Measurements from ENCODE around the gene IGFLR1. TPM values are rescaled to one million over a fixed set of nuclear protein-coding genes. Genes with fewer than 3 reads are reported as not detected.

IGFLR1 gene
- total RNA-seq, 4 donors from 2014 or later = 0.87 to 4.8 (median 4.3) TPM

DNA sequence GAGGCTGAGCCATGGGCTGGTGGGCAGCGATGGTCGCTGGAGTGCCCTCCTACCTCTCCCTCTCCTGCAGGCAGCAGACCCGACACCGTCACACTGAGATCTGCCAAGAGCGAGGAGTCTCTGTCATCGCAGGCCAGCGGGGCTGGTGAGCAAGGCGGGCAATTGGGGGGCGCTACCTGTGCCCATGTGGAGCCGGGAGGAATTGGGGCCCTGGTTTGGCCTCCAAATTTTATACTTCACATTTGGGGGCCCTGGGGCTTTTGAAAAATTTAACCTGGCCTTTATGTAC, 43.0 kb upstream of the IGFLR1 start:
- DNase-seq = no peak
- H3K36me3 ChIP-seq = peaks cover 0 to 53% (median 0%) of the 10 kb centered on the region in 3 donors
- intact Hi-C loops (cut with DNase I) = no loop called here
- H3K4me1 ChIP-seq = no peaks in the 10 kb centered on the region
- no peak overlapping the region for H3K27ac ChIP-seq
- no peak for TF ChIP-seq POLR2A (IDR thresholded peaks at IDR 0.05)
- TF ChIP-seq, protein P1, sequence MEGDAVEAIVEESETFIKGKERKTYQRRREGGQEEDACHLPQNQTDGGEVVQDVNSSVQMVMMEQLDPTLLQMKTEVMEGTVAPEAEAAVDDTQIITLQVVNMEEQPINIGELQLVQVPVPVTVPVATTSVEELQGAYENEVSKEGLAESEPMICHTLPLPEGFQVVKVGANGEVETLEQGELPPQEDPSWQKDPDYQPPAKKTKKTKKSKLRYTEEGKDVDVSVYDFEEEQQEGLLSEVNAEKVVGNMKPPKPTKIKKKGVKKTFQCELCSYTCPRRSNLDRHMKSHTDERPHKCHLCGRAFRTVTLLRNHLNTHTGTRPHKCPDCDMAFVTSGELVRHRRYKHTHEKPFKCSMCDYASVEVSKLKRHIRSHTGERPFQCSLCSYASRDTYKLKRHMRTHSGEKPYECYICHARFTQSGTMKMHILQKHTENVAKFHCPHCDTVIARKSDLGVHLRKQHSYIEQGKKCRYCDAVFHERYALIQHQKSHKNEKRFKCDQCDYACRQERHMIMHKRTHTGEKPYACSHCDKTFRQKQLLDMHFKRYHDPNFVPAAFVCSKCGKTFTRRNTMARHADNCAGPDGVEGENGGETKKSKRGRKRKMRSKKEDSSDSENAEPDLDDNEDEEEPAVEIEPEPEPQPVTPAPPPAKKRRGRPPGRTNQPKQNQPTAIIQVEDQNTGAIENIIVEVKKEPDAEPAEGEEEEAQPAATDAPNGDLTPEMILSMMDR (IDR thresholded peaks at IDR 0.05) = no peak
- no peak overlapping the region for H3K4me3 ChIP-seq
- H3K9me3 ChIP-seq = no peaks in the 10 kb centered on the region
- H3K27me3 ChIP-seq = no peaks in the 10 kb centered on the region
- 89% methylated on average over 8 of the region's 10 CpGs; no CpG with 5 or more reads in 1 of the 2 donors for WGBS, 2 donors

DNA sequence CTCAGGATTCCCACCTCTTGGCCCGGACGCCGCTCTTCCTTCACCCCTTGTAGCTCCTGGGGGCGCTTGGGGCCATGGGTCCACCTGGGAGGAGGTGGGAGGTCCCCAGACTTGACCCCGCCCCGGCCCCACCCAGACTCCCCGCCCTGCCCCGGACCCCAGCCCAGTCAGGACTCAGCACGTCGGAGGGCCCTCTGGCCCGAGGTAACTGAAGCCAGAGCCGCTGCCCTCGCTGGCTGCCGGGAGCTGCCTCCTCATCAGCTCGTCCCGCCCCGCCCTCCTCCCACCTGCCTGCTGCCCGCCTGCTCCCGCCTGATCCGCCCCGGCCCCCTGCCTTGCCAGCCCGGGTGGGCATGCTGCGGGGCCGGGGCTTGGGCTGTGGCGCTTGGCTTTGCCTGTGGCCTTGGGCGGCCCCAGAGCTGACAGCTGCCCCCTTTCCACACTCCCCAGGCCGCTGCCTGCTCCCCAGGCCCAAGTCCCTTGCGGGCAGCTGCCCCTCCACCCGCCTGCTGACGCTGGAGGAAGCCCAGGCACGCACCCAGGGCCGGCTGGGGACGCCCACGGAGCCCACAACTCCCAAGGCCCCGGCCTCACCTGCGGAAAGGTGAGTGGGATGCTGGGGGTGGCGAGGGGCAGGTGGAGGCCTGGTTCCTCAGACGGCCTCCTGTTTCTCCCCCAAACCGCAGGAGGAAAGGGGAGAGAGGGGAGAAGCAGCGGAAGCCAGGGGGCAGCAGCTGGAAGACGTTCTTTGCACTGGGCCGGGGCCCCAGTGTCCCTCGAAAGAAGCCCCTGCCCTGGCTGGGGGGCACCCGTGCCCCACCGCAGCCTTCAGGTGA, 42.5 kb upstream of the IGFLR1 start:
- Histone ChIP-seq H3K27me3 (no peaks in the 10 kb centered on the region), H3K36me3 (peaks cover 0 to 59% (median 0%) of the 10 kb centered on the region in 3 donors), H3K27ac (no peak overlapping the region), H3K4me3 (no peak overlapping the region), H3K9me3 (no peaks in the 10 kb centered on the region), H3K4me1 (no peaks in the 10 kb centered on the region)
- WGBS, 2 donors = 66 to 93% methylated on average over 4 to 13 of the region's 45 CpGs
- DNase-seq = no peak
- no peak for TF ChIP-seq POLR2A (IDR thresholded peaks at IDR 0.05)
- TF ChIP-seq, protein P1 (IDR thresholded peaks at IDR 0.05) = no peak
- intact Hi-C loops (cut with DNase I) = no loop called here

DNA sequence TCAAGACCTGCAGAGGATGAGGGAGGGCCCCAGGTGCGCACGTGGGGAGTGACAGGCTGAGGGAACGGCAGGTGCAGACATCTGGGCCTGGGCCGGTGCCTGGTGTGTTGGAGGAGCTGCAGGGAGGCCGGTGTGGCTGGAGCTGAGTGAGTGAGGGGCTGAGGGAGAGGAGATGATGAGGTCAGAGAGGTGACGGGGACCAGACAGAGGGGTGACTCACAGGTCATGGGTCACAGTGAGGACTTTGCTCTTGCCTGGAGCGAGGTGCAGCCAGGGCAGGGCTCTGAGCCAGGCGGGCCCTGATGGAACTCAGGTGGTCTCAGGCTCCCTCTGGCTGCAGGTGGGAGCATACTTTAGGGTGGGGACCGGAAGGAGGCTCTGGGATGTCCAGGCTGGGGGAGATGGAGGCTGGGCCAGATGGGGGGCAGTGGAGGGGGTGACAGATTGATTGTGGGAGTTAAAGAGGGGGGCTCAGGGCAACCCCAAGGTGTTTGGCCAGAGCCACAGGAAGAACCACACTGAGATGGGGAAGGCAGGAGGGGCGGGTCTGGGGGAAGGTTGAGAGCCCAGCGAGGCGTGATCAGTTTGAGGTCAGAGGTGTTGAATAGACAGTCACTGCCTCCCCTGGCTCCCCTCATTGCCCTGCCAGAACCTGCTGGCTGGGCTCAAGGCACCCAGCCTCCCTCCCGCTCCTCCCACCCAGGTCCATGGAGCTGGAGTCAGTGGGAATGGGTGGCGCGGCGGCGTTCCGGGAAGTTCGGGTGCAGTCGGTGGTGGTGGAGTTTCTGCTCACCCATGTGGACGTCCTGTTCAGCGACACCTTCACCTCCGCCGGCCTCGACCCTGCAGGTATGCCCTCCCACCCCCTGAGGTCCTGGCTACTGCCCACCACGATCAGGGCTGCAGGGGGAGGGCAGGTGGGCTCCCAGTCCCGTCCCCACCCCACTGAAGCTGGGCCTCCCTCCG, 41.5 kb upstream of the IGFLR1 start:
- Histone ChIP-seq H3K9me3 (no peaks in the 10 kb centered on the region), H3K27me3 (no peaks in the 10 kb centered on the region), H3K4me1 (no peaks in the 10 kb centered on the region), H3K4me3 (no peak overlapping the region), H3K36me3 (peaks cover 0 to 62% (median 0%) of the 10 kb centered on the region in 3 donors), H3K27ac (no peak overlapping the region)
- no peak for DNase-seq
- TF ChIP-seq POLR2A (IDR thresholded peaks at IDR 0.05) = no peak
- TF ChIP-seq, protein P1 (IDR thresholded peaks at IDR 0.05) = no peak
- intact Hi-C loops (cut with DNase I) = no loop called here
- 82 to 84% methylated on average over 18 to 20 of the region's 28 CpGs for WGBS, 2 donors

DNA sequence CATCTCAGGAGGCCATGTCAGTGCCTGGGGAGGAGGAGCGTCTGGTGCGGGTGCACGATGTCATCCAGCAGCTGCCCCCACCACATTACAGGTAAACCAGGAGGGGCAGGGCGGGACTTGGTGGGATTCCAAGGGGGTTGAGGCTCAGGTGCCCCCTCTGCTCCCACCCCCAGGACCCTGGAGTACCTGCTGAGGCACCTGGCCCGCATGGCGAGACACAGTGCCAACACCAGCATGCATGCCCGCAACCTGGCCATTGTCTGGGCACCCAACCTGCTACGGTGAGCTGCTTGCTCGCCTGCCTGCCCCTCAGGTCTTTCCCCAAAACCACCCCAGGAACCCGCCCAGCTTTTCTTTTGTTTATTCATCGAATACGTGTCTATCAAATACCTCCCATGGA, 40.3 kb upstream of the IGFLR1 start:
- no peaks in the 10 kb centered on the region for H3K27me3 ChIP-seq
- H3K9me3 ChIP-seq = no peaks in the 10 kb centered on the region
- no peak overlapping the region for H3K27ac ChIP-seq
- 91 to 95% methylated on average over 4 to 8 of the region's 12 CpGs for WGBS, 2 donors
- no peak for DNase-seq
- H3K4me3 ChIP-seq = no peak overlapping the region
- H3K4me1 ChIP-seq = no peaks in the 10 kb centered on the region
- intact Hi-C loops (cut with DNase I) = no loop called here
- peaks cover 0 to 73% (median 0%) of the 10 kb centered on the region in 3 donors for H3K36me3 ChIP-seq
- TF ChIP-seq, protein P1 (IDR thresholded peaks at IDR 0.05) = no peak
- no peak for TF ChIP-seq POLR2A (IDR thresholded peaks at IDR 0.05)

DNA sequence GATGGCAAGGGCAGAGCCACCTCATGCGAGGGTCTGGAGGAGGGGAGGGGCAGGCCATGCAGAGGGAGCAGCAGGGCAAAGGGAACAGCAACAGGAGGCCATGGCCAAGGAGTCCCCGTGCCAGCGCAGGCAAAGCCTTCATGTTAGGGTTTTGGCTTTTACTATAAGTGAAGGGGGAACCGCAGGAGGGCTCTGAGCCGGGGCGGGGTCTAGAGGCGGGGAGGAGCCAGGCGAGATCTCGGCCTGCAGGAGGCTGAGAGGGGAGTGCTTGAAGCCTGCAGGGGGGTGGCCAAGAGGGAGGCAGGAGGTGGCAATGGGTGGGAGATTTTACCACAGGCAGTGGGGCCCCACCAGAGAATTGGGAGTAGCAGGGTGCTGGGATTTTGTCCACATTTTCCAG, 39.4 kb upstream of the IGFLR1 start:
- no peaks in the 10 kb centered on the region for H3K9me3 ChIP-seq
- intact Hi-C loops (cut with DNase I) = no loop called here
- no peaks in the 10 kb centered on the region for H3K27me3 ChIP-seq
- no peak overlapping the region for H3K27ac ChIP-seq
- peaks cover 0 to under 1% (median 0%) of the 10 kb centered on the region in 3 donors for H3K4me1 ChIP-seq
- H3K4me3 ChIP-seq = no peak overlapping the region
- WGBS, 2 donors = 85 to 93% methylated on average over 6 to 8 of the region's 9 CpGs
- TF ChIP-seq POLR2A (IDR thresholded peaks at IDR 0.05) = no peak
- TF ChIP-seq, protein P1 (IDR thresholded peaks at IDR 0.05) = no peak
- DNase-seq = no peak
- H3K36me3 ChIP-seq = peaks cover 0 to 65% (median 0%) of the 10 kb centered on the region in 3 donors

Measured in esophagus squamous epithelium (tissue), 5 donors.